Osteoblast (primary cell): Measurements from ENCODE around the gene SUMO3. TPM values are rescaled to one million over a fixed set of nuclear protein-coding genes. Genes with fewer than 3 reads are reported as not detected.
A peak's percentile ranks its signal among the peaks of the same experiment; 100 is the strongest.

ENCODE experiments used
- DNase-seq: peaks from one replicate; pipeline ENCODE4 v3.0.0; 2011; ENCODE audit warnings: low spot score, mixed read lengths; ENCODE audit not compliant: insufficient read length; ENCODE audit errors: missing footprints
- H2AFZ ChIP-seq: 2 replicates; pipeline ENCODE4 v1.6.0; 2011; ENCODE audit warnings: mild to moderate bottlenecking, low read length
- H3K27ac ChIP-seq: 2 replicates; pipeline ENCODE4 v1.5.1; 2011; ENCODE audit warnings: mild to moderate bottlenecking, low read depth, low read length, moderate library complexity
- H3K27me3 ChIP-seq: 2 replicates; pipeline ENCODE4 v1.6.0; 2012; ENCODE audit warnings: mild to moderate bottlenecking, control low read depth, inconsistent platforms, low read length, moderate library complexity; ENCODE audit not compliant: insufficient read depth
- H3K36me3 ChIP-seq: 2 replicates; pipeline ENCODE4 v1.5.1; 2011; ENCODE audit warnings: mild to moderate bottlenecking, low read length, control low read depth, moderate library complexity; ENCODE audit not compliant: insufficient read depth
- H3K4me1 ChIP-seq: 2 replicates; pipeline ENCODE4 v1.5.1; 2011; ENCODE audit warnings: mild to moderate bottlenecking, low read length, control low read depth, moderate library complexity; ENCODE audit not compliant: insufficient read depth
- H3K4me2 ChIP-seq: 2 replicates; pipeline ENCODE4 v1.6.0; 2011; ENCODE audit warnings: mild to moderate bottlenecking, low read length; ENCODE audit not compliant: insufficient read depth
- H3K4me3 ChIP-seq: fragments of 200-600 bp; sonication (generic); 3 replicates; pipeline ENCODE4 v1.5.1; 2012; ENCODE audit warnings: mild to moderate bottlenecking, low read length, inconsistent platforms; ENCODE audit not compliant: insufficient read depth
- H3K79me2 ChIP-seq: 2 replicates; pipeline ENCODE4 v1.6.0; 2012; ENCODE audit warnings: mild to moderate bottlenecking, low read length, control low read depth, inconsistent platforms; ENCODE audit not compliant: insufficient read depth
- H3K9me3 ChIP-seq: 2 replicates; pipeline ENCODE4 v1.5.1; 2011; ENCODE audit warnings: low read depth, low read length, control low read depth
- H4K20me1 ChIP-seq: 2 replicates; pipeline ENCODE4 v1.6.0; 2012; ENCODE audit warnings: mild to moderate bottlenecking, low read length, control low read depth; ENCODE audit not compliant: insufficient read depth
- CTCF ChIP-seq: IDR thresholded peaks from 2 replicates; pipeline ENCODE4 v1.5.1; 2011; ENCODE audit warnings: mild to moderate bottlenecking, low read depth, low read length, moderate library complexity; ENCODE audit errors: extremely low read depth
- total RNA-seq: library from RNA; depleted of rRNA; stranded (reverse); fragments of >200 nt; gene quantifications from 2 replicates; pipeline ENCODE4 v1.2.3, GENCODE V29; 2012

SUMO3 gene
- total RNA-seq, 1 donor, result 80.7 TPM

GRCh38 chr21:44845418-44846223 is 27.8 kb upstream of the SUMO3 start:
- H3K4me3 ChIP-seq, result peak overlapping the region; percentile 69
- peaks cover 17% of the 10 kb centered on the region for H3K36me3 ChIP-seq
- H2AFZ ChIP-seq, result no peak overlapping the region
- peaks cover 18% of the 10 kb centered on the region for H3K4me1 ChIP-seq
- peak; percentile 96 for DNase-seq
- H3K9me3 ChIP-seq, result no peaks in the 10 kb centered on the region
- peak overlapping the region; percentile 68 for H3K27ac ChIP-seq
- peaks cover 15% of the 10 kb centered on the region for H3K27me3 ChIP-seq
- H3K4me2 ChIP-seq, result peak overlapping the region; percentile 87
- H3K79me2 ChIP-seq, result peaks cover 8% of the 10 kb centered on the region
- TF ChIP-seq CTCF, result peak; percentile 38
- peaks cover 23% of the 10 kb centered on the region for H4K20me1 ChIP-seq

GRCh38 chr21:44844256-44844655 is 26.4 kb upstream of the SUMO3 start:
- Histone ChIP-seq H3K36me3 (peaks cover 4% of the 10 kb centered on the region), H3K79me2 (peaks cover 2% of the 10 kb centered on the region), H2AFZ (no peak overlapping the region), H3K4me1 (peaks cover 18% of the 10 kb centered on the region), H3K27me3 (peaks cover 18% of the 10 kb centered on the region), H4K20me1 (peaks cover 12% of the 10 kb centered on the region), H3K27ac (no peak overlapping the region), H3K4me2 (no peak overlapping the region), H3K9me3 (no peaks in the 10 kb centered on the region), H3K4me3 (no peak overlapping the region)
- TF ChIP-seq CTCF, result no peak
- DNase-seq, result no peak

- Histone ChIP-seq H3K27me3 (peaks cover 18% of the 10 kb centered on the region), H2AFZ (no peak overlapping the region)
- no peak for TF ChIP-seq CTCF
These were observed 25.0 kb upstream of the SUMO3 start for GRCh38 chr21:44842721-44843445.

GRCh38 chr21:44842087-44842486 is 24.2 kb upstream of the SUMO3 start:
- no peak overlapping the region for H3K27ac ChIP-seq
- H3K4me3 ChIP-seq, result no peak overlapping the region
- H2AFZ ChIP-seq, result no peak overlapping the region
- no peaks in the 10 kb centered on the region for H3K9me3 ChIP-seq
- H3K79me2 ChIP-seq, result no peaks in the 10 kb centered on the region
- H3K36me3 ChIP-seq, result no peaks in the 10 kb centered on the region
- H3K27me3 ChIP-seq, result peaks cover 18% of the 10 kb centered on the region
- H4K20me1 ChIP-seq, result peaks cover 3% of the 10 kb centered on the region
- H3K4me2 ChIP-seq, result no peak overlapping the region
- peaks cover 18% of the 10 kb centered on the region for H3K4me1 ChIP-seq
- no peak for DNase-seq
- TF ChIP-seq CTCF, result no peak

More at GRCh38 chr21:44842721-44843445, 25.0 kb upstream of the SUMO3 start:
- H3K4me1 ChIP-seq, result peaks cover 18% of the 10 kb centered on the region
- no peak overlapping the region for H3K4me2 ChIP-seq
- no peak overlapping the region for H3K27ac ChIP-seq
- no peaks in the 10 kb centered on the region for H3K36me3 ChIP-seq
- peaks cover 10% of the 10 kb centered on the region for H4K20me1 ChIP-seq
- DNase-seq, result no peak
- no peak overlapping the region for H3K4me3 ChIP-seq
- H3K79me2 ChIP-seq, result no peaks in the 10 kb centered on the region
- H3K9me3 ChIP-seq, result no peaks in the 10 kb centered on the region
